ENCODE data around the gene RAB5IF.

- no peak for TF ChIP-seq POLR2AphosphoS5 (IDR thresholded peaks at IDR 0.05)
- no peak for TF ChIP-seq CTCF (IDR thresholded peaks at IDR 0.05 in 8 of 11, conservative IDR thresholded peaks at IDR 0.05 in 3 of 11)
Observed at GRCh38 chr20:36562724-36563123, 42.9 kb upstream of the RAB5IF start.

Measured in spleen (tissue), 7 donors.